ENCODE results near the gene PDE4D. TPM values are rescaled to one million over a fixed set of nuclear protein-coding genes. Genes with fewer than 3 reads are reported as not detected.

The PDE4D gene
- total RNA-seq, 1 donor, result 12.7 TPM

GRCh38 chr5:59123595-59124561, 769.6 kb downstream of the PDE4D start:
- no peak overlapping the region for H3K4me3 ChIP-seq (ENCODE audit: low read depth, low read length)
- DNase-seq (ENCODE audit: low read depth), result no peak
- no peak for TF ChIP-seq CTCF (IDR thresholded peaks at IDR 0.05; ENCODE audit: insufficient read depth, low read length)

GRCh38 chr5:59119480-59119879, 774.0 kb downstream of the PDE4D start:
- no peak overlapping the region for H3K4me3 ChIP-seq (ENCODE audit: low read depth, low read length)
- TF ChIP-seq CTCF (IDR thresholded peaks at IDR 0.05; ENCODE audit: insufficient read depth, low read length), result no peak
- no peak for DNase-seq (ENCODE audit: low read depth)

- TF ChIP-seq CTCF (IDR thresholded peaks at IDR 0.05; ENCODE audit: insufficient read depth, low read length), result no peak
- no peak for DNase-seq (ENCODE audit: low read depth)
- no peak overlapping the region for H3K4me3 ChIP-seq (ENCODE audit: low read depth, low read length)
Measured at GRCh38 chr5:59117320-59117719, 776.2 kb downstream of the PDE4D start.

DNA sequence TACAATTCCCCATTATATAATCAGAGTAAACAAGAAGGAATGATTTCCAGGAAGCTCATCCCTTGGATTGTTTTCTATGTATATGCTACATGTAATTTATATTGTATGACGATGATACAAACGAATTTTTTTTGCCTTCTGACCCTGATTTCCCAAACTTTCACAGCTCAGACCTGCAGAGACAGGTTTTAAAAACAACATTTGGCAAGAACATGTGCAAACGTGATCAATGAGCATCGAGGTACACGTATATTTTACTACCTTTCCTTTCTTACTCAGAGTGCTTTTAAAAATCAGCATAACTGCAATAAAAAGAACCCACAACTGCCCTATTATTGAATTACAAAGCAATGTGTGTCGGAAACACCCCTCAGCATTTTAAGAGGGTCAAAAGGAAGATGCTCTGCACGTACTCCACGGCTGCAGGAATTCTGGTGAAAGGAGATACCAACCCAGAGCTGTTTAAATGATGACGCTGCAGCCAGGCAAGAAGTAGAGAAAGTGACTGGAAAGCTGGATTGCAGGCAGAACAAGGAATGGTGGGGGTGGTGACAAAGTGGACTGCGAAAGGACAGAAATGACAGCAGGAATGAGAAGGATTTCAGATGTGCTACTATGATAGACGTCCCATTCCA, 777.2 kb downstream of the PDE4D start:
- TF ChIP-seq CTCF (IDR thresholded peaks at IDR 0.05; ENCODE audit: insufficient read depth, low read length), result no peak
- H3K4me3 ChIP-seq (ENCODE audit: low read depth, low read length), result no peak overlapping the region
- DNase-seq (ENCODE audit: low read depth), result no peak

- no peak overlapping the region for H3K4me3 ChIP-seq (ENCODE audit: low read depth, low read length)
- TF ChIP-seq CTCF (IDR thresholded peaks at IDR 0.05; ENCODE audit: insufficient read depth, low read length), result no peak
- DNase-seq (ENCODE audit: low read depth), result peak; percentile 22
Measured at GRCh38 chr5:59115345-59115744, 778.2 kb downstream of the PDE4D start.

- no peak overlapping the region for H3K4me3 ChIP-seq (ENCODE audit: low read depth, low read length)
- TF ChIP-seq CTCF (IDR thresholded peaks at IDR 0.05; ENCODE audit: insufficient read depth, low read length), result no peak
- no peak for DNase-seq (ENCODE audit: low read depth)
Measured at GRCh38 chr5:59109383-59109782, 784.1 kb downstream of the PDE4D start.

Data from fibroblast of the aortic adventitia (primary cell).